ENCODE results near the gene RCN2.

The RCN2 gene

DNA sequence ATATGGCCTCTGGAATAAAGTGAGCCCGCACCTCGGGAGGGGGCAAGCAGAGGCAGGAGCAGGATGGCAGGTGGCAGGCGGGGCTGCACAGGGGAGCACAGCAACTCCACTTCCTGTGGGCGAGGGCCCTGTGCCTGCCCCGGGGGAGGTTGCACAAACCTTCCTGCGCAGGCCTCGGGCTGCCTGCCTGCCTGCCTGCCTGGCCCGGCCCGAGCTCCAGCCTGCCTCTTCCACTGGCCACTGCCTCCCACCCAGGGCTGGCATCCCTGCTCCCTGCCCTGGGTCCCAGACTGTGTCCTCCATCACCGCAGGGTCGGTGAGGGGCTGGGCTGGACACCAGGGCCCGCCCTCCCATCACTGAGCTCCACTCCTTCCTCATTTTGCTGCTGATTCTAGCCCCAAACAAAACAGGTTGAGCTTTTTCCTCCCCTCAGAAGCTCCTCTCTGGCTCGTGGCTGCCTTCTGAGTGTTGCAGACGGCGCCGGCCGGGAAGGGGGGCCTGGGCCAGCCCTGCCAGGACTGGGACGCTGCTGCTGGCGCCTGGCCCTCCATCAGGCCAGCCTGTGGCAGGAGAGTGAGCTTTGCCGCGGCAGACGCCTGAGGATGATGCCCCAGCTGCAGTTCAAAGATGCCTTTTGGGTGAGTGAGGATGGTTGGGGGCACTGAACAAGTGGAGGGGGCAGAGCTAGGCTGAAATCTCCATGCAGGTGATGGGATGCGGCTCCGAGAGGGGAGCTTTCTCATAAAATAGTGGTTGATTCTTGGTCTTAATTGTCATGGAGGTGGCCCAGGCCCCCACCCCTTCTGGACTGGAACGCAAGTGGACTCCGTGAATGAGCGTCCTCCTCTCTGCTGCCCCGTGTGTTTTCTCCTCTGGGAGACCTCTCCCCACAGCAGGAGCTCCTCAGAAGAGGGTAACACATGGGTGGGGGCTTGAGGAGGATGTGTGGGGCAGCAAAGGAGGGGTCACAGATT lies 63.7 kb downstream of the RCN2 start, which contains the start of gene PSTPIP1:
TSS of gene PSTPIP1 (plus strand) at position 156 of the 975 bp plus-strand sequence. CDS start at position 604, 448 bp downstream.
- no peak for DNase-seq

DNA sequence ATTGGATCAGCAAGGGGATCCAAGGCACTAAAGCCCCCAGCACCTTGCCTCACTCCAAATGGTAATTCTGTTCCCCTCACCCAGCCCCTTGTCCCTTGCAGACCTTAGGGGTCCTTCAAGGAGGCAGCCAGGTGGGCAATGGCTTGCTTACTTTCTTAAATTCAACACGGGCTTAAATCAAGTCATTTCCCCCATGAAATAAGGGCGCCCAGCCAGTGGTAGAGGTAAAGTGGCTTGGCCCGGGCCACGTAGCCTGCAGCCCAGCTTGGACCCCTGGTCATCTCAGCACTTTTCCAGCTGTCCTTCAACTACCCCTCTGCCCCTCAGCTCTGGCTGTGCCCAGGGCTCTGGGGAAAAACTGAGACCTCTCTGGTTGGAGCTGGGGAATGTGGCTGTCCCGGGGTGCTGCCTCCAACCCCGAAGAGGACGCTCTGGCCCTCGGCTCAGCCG lies 64.6 kb downstream of the RCN2 start:
- DNase-seq, result no peak

DNA sequence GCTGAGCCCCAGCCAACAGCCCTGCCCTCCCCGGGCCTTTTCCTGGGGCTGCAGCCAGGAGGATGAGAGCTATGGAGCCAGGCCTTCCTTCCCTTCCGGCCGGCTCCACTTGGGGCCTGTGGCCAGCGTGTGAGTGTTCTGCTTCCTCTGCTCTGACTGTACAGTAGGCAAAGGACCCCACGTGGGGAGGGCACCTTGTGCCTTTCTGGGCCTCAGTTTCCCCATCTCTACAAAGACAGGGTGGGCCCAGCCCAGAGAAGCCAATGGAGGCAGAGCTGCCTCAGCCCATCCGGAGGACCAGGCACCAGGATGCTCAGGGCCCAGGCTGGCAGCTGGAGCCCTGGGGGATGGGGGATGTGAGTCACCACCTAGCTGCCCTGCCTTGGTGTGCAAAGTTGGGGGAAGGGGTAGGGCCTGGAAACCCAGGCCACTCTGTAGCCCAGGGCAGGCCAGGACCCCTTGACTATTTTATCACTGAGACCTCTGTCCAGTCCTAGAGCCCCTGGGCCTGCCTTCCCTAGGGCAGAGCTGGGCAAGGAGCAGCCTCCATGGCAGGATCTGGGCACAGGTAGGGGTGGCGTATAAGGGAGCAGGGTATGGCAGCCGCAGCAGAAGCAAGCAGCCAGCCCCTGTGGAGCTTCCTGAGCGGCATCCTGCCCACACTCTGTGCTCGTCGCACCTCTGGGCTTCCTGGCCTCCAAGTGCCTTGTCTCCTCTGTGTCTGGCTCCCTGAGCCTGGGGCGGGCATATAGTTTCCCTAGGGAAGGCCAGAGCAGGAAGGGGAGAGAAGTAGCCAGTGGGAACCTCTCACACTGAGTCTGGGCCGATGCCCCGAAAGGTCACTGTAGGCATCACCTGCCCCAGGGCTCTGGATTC lies 65.2 kb downstream of the RCN2 start:
- no peak for DNase-seq

DNA sequence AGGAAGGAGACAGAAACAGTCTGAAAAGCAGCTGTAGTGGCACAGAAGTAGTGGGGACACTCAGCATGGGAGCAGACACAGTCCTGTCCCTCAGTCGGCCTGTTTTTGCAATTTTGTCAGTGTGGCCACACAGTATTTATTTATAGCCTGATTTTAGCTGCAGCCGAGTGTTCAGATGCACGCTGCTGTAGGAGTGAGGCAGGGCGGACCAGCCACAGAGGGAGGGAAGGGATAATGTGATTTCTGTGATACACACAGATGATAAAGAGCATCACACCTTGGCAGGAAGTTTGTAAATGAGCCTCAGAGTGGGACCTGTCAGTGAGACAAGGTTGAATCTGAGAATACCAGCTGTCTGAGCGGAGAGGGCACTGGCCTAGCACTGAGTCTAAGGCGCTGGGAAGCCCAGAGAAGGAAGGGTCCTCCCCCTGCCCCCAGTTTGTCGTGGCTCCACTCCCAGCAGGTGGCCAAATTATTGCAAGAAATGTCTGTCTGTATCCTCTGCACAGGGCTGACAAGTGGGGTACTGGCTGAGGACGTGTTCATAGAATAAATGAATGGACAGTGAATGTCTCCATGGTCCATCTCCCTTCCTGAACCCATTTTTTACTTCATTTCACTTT lies 67.2 kb downstream of the RCN2 start:
- DNase-seq, result no peak

DNA sequence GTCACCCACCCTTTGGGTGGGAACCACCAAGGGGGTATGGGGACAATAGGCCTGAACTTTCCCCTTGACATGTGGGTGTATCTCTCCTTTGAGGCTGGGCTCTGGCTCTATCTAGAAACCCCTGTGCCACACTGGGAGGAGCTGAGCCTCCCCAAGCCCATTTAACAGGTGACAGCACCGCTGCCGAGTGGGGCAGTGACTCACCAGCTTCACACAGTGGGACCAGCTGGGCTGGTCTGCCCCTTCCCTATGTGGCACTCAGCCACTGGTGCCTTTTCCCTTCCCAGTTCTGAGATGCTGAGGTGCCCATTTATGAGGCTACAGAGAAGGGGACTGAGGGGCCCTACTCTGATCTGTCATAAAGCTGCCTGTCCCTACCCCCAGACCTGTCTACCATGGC lies 68.4 kb downstream of the RCN2 start:
- no peak for DNase-seq

DNA sequence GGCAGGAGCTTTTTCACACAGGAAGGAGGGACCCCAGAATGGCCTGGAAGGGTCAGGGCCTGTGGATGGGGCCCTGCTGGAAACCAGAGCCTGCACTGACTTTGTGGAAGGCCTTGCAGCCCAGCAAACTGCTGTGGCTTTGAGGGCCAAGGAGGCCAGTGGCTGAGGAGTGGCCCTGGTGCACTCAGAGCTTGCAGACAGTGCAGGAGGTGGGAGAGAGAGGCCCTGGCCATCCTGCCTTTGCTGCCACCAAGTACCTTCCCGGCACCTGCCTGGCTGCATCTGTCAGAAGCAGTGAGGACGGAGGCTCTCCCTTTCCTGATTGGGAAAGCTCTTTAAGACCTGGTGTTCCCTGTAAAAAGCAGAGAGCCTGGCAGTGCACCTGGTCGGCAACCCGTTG lies 69.8 kb downstream of the RCN2 start:
- peak; percentile 5 for DNase-seq

DNA sequence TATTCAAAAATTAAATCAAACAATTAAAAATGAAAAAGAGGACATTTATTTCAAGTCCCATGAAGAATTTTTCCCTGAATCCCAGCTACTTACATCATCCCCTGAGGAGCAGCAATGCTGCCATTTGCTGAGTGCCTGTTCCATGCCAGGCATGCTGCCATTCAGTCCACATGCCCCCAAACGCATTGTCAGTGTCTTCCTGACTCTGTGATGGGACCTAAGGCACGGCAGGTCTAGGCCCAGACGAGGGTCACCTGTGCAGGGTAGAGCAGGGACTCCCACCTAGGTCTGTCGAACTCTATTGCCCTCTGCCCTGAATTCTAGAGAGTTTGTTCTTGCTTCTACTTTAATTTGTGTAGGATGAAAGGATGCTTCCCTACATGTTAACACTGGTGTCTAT lies 70.4 kb downstream of the RCN2 start:
- DNase-seq, result no peak

DNA sequence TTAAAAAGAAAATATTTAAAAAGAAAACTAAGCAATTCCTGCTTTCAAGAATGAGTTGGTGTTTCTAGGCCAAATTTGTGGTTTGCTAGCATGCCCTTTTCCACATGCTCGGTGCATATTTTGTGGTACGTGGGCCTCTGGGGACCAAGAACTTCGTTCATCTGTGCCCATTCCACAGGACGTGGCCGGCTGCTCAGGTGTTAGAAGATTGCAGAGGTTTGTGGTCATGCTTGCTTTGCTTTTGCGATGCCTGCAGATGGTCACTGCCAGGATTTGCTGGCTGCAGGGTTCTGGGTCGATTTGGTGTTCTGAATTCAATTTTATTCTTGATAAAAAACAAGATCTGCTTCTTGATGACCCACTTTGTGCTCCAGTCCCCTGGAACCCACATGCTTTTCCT lies 70.9 kb downstream of the RCN2 start:
- DNase-seq, result no peak

DNA sequence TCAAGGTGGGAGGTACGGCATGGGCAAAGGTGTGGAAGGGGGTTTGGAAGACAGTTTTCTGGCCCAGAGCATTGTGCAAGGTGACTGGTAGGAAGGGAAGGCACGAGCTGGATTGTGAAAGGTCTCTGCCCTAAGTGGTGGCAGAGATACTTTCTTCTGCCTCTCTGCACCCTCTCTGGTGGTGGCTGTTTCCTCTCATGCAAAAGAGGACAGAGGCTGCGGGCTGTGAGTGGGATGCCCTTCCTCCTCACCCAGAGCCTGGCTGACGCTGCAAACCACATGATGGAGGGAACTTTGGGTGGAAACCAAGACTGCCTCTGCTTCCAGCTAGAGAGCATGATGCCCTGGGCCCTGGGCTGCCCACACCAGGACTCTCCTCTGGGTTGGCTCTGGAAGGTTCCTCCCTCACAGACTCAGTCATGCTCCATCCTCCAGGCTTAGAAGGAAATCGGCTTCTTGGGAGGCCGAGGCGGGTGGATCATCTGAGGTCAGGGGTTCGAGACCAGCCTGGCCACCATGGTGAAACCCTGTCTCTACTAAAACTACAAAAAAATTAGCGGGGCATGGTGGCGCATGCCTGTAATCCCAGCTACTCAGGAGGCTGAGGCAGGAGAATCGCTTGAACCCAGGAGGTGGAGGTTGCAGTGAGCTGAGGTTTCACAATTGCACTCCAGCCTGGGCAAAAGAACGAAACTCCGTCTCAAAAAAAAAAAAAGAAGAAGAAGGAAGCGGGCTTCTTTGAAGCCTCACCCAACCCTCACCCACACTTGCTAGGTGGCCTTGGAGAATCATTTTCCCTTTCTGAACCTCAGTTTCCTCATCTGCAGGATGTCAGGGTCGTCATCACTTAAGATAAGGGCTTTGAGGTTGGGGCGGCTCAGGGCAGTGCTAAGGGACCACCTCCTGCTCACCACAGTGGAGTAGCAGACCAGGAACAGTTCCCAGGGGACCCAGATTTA lies 71.7 kb downstream of the RCN2 start:
- DNase-seq, result no peak
